ENCODE measurements around the gene PSME3.

- TF ChIP-seq, protein P1, sequence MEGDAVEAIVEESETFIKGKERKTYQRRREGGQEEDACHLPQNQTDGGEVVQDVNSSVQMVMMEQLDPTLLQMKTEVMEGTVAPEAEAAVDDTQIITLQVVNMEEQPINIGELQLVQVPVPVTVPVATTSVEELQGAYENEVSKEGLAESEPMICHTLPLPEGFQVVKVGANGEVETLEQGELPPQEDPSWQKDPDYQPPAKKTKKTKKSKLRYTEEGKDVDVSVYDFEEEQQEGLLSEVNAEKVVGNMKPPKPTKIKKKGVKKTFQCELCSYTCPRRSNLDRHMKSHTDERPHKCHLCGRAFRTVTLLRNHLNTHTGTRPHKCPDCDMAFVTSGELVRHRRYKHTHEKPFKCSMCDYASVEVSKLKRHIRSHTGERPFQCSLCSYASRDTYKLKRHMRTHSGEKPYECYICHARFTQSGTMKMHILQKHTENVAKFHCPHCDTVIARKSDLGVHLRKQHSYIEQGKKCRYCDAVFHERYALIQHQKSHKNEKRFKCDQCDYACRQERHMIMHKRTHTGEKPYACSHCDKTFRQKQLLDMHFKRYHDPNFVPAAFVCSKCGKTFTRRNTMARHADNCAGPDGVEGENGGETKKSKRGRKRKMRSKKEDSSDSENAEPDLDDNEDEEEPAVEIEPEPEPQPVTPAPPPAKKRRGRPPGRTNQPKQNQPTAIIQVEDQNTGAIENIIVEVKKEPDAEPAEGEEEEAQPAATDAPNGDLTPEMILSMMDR (IDR thresholded peaks at IDR 0.05): no peak
- TF ChIP-seq POLR2AphosphoS5 (IDR thresholded peaks at IDR 0.05; ENCODE audit: insufficient read depth in 1 of 2, low read depth in 1 of 2) (peak in 1 of 2 donors; percentile 48), POLR2A (IDR thresholded peaks at IDR 0.05) (no peak)
Measured at GRCh38 chr17:42850954-42851353, 17.8 kb downstream of the PSME3 start, which contains the start of gene AOC3.

Measured in vagina (tissue), 2 donors.